CD14-positive monocyte (primary cell): ENCODE results near the gene IMMP2L. TPM values are rescaled to one million over a fixed set of nuclear protein-coding genes. Genes with fewer than 3 reads are reported as not detected.

ENCODE experiments used
- DNase-seq, 3 donors: peaks; one replicate each; pipeline ENCODE4 v3.0.0-alpha.2; 2011 to 2022
- H2AFZ ChIP-seq: 2 replicates; pipeline ENCODE4 v1.6.0; 2012; ENCODE audit warnings: mild to moderate bottlenecking, low read depth, low read length, inconsistent platforms; ENCODE audit not compliant: insufficient read depth, poor library complexity, severe bottlenecking
- H3K27ac ChIP-seq, 2 donors: 1 replicate in 1 of 2; 2 replicates in 1 of 2; pipeline ENCODE4 v1.5.1; 2012 to 2013; ENCODE audit warnings: low read length in 2 of 2, control low read depth in 1 of 2, inconsistent platforms in 1 of 2, low read depth in 1 of 2, mild to moderate bottlenecking in 1 of 2
- H3K27me3 ChIP-seq, 2 donors: one replicate each; pipeline versions ENCODE4 v1.6.0 to v1.6.1; 2011 to 2013; ENCODE audit warnings: low read length in 2 of 2; ENCODE audit not compliant: control insufficient read depth in 2 of 2, insufficient read depth in 2 of 2
- H3K36me3 ChIP-seq, 2 donors: replicated peaks in 1 of 2; 1 replicate in 1 of 2; 2 replicates in 1 of 2; pipeline versions ENCODE4 v1.5.1 to v1.6.1; 2012 to 2013; ENCODE audit warnings: low read length in 2 of 2, control low read depth in 1 of 2, inconsistent platforms in 1 of 2, mild to moderate bottlenecking in 1 of 2; ENCODE audit not compliant: insufficient read depth in 2 of 2, control insufficient read depth in 1 of 2
- H3K4me1 ChIP-seq, 2 donors: 1 replicate in 1 of 2; 2 replicates in 1 of 2; pipeline versions ENCODE4 v1.5.1 to v1.6.1; 2012 to 2013; ENCODE audit warnings: low read length in 2 of 2, control low read depth in 1 of 2, inconsistent platforms in 1 of 2, mild to moderate bottlenecking in 1 of 2, moderate library complexity in 1 of 2; ENCODE audit not compliant: insufficient read depth in 2 of 2, control insufficient read depth in 1 of 2
- H3K4me2 ChIP-seq: replicated peaks from 2 replicates; pipeline ENCODE3; 2012; ENCODE audit warnings: low read length, moderate library complexity, mild to moderate bottlenecking; ENCODE audit not compliant: poor library complexity, severe bottlenecking; ENCODE audit errors: extremely low read depth
- H3K4me3 ChIP-seq, 3 experiments: fragments of 200-600 bp in 1 of 3; sonication (generic) in 1 of 3; replicated peaks in 1 of 3; 1 replicate in 2 of 3; 2 replicates in 1 of 3; pipeline ENCODE4 v1.5.1; 2011 to 2013; ENCODE audit warnings: low read length in 3 of 3, mild to moderate bottlenecking in 3 of 3, control low read depth in 2 of 3, low read depth in 2 of 3, inconsistent platforms in 1 of 3, moderate library complexity in 1 of 3
- H3K79me2 ChIP-seq: 2 replicates; pipeline ENCODE4 v1.6.0; 2012; ENCODE audit warnings: mild to moderate bottlenecking, control low read depth, inconsistent platforms, low read length, moderate library complexity; ENCODE audit not compliant: insufficient read depth
- H3K9ac ChIP-seq: 2 replicates; pipeline ENCODE4 v1.6.0; 2017; ENCODE audit warnings: low read length, mild to moderate bottlenecking; ENCODE audit not compliant: insufficient read depth, poor library complexity, severe bottlenecking
- H3K9me3 ChIP-seq, 2 donors: replicated peaks in 1 of 2; 1 replicate in 1 of 2; 2 replicates in 1 of 2; pipeline versions ENCODE4 v1.5.1 to v1.6.1; 2012 to 2013; ENCODE audit warnings: low read length in 2 of 2, control low read depth in 1 of 2; ENCODE audit not compliant: control insufficient read depth in 1 of 2, insufficient read depth in 1 of 2
- H4K20me1 ChIP-seq: 2 replicates; pipeline ENCODE4 v1.6.0; 2012; ENCODE audit warnings: mild to moderate bottlenecking, low read length, control low read depth, moderate library complexity; ENCODE audit not compliant: insufficient read depth
- H3K27ac Mint-ChIP-seq, 7 donors: one replicate each; pipeline ENCODE4 v1.8.0; 2020; ENCODE audit warnings: mild to moderate bottlenecking in 7 of 7, mixed read lengths in 7 of 7, moderate library complexity in 6 of 7, inconsistent platforms in 2 of 7
- H3K27me3 Mint-ChIP-seq, 3 donors: one replicate each; pipeline ENCODE4 v1.8.0; 2021 to 2022; ENCODE audit warnings: low read depth in 3 of 3, mild to moderate bottlenecking in 3 of 3, mixed read lengths in 3 of 3, moderate library complexity in 3 of 3, inconsistent platforms in 1 of 3
- H3K36me3 Mint-ChIP-seq, 2 donors: one replicate each; pipeline ENCODE4 v1.8.0; 2020; ENCODE audit warnings: mixed read lengths in 2 of 2, inconsistent platforms in 1 of 2, mild to moderate bottlenecking in 1 of 2
- H3K4me1 Mint-ChIP-seq: one replicate; pipeline ENCODE4 v1.8.0; 2020; ENCODE audit warnings: mild to moderate bottlenecking, mixed read lengths
- H3K4me3 Mint-ChIP-seq, 2 donors: one replicate each; pipeline ENCODE4 v1.8.0; 2020; ENCODE audit warnings: mild to moderate bottlenecking in 2 of 2, mixed read lengths in 2 of 2, moderate library complexity in 1 of 2
- H3K9me3 Mint-ChIP-seq, 7 donors: one replicate each; pipeline ENCODE4 v1.8.0; 2020 to 2022; ENCODE audit warnings: mixed read lengths in 7 of 7, mild to moderate bottlenecking in 6 of 7, moderate library complexity in 6 of 7, inconsistent platforms in 2 of 7
- WGBS: methylation state at CpG from one replicate; pipeline ENCODE4 v1.1.5; 2013; ENCODE audit warnings: missing lambda C conversion rate; ENCODE audit not compliant: insufficient coverage; 5-methylcytosine and 5-hydroxymethylcytosine counted together
- intact Hi-C, 2 donors: fragments of 100-400 bp; cut with micrococcal nuclease; formaldehyde crosslinking; loops; one replicate each; pipeline versions ENCODE4 v1.15.0 to v1.15.1; 2023
- polyA plus RNA-seq, 3 donors: library from polyadenylated mRNA; depleted of rRNA in 1 of 3; unstranded in 2 of 3; stranded (reverse) in 1 of 3; fragments of 300-500 nt in 2 of 3; fragments of >200 nt in 1 of 3; fragmentation: Illumina TruSeq in 2 of 3; gene quantifications; 1 replicate in 2 of 3; 2 replicates in 1 of 3; pipeline ENCODE4 v1.2.3, GENCODE V29; 2012 to 2021
- TF ChIP-seq, protein P1 (sequence below): fragments of 200-600 bp; IDR thresholded peaks from one replicate; pipeline ENCODE4 v1.8.0; 2022; ENCODE audit warnings: antibody characterized with exemption, mild to moderate bottlenecking

Gene IMMP2L
- polyA plus RNA-seq, 3 donors: 1.9 to 6.4 (median 6.2) TPM

DNA sequence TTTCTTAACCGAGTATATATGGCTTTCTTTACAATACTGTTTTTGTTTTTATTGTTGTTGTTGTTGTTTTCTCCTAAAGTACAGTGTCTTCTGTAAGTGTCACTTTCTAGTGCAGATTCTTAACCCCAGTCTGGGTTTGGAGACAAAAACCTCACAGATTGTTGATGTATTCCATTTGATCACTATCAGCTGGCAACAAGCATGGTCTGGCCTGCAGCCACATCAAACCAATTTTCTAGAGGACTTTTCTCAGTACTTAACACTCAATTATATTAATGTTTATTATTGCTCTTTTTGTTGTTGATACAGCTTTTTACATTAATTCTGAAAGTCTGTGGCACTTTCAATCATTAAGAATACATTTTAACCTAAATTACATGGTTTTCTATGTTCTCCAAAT lies 454.3 kb downstream of the IMMP2L start:
- Histone ChIP-seq H2AFZ (no peak overlapping the region), H3K4me1 (peaks cover 0 to 6% of the 10 kb centered on the region in 2 donors), H3K36me3 (no peaks in the 10 kb centered on the region), H3K27me3 (no peaks in the 10 kb centered on the region), H3K9me3 (no peaks in the 10 kb centered on the region), H4K20me1 (no peaks in the 10 kb centered on the region), H3K4me3 (no peak overlapping the region), H3K27ac (no peak overlapping the region), H3K9ac (no peak overlapping the region), H3K4me2 (no peak overlapping the region), H3K79me2 (no peaks in the 10 kb centered on the region)
- Mint-ChIP-seq H3K27ac (no peak overlapping the region), H3K4me1 (peaks cover 14% of the 10 kb centered on the region), H3K9me3 (peaks cover 0 to 2% (median 0%) of the 10 kb centered on the region in 7 donors), H3K36me3 (no peaks in the 10 kb centered on the region), H3K4me3 (no peak overlapping the region), H3K27me3 (no peaks in the 10 kb centered on the region)
- TF ChIP-seq, protein P1, sequence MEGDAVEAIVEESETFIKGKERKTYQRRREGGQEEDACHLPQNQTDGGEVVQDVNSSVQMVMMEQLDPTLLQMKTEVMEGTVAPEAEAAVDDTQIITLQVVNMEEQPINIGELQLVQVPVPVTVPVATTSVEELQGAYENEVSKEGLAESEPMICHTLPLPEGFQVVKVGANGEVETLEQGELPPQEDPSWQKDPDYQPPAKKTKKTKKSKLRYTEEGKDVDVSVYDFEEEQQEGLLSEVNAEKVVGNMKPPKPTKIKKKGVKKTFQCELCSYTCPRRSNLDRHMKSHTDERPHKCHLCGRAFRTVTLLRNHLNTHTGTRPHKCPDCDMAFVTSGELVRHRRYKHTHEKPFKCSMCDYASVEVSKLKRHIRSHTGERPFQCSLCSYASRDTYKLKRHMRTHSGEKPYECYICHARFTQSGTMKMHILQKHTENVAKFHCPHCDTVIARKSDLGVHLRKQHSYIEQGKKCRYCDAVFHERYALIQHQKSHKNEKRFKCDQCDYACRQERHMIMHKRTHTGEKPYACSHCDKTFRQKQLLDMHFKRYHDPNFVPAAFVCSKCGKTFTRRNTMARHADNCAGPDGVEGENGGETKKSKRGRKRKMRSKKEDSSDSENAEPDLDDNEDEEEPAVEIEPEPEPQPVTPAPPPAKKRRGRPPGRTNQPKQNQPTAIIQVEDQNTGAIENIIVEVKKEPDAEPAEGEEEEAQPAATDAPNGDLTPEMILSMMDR: no peak
- WGBS: no CpG with 5 or more reads among the region's 1 CpG
- DNase-seq: no peak
- intact Hi-C loops: no loop called here

DNA sequence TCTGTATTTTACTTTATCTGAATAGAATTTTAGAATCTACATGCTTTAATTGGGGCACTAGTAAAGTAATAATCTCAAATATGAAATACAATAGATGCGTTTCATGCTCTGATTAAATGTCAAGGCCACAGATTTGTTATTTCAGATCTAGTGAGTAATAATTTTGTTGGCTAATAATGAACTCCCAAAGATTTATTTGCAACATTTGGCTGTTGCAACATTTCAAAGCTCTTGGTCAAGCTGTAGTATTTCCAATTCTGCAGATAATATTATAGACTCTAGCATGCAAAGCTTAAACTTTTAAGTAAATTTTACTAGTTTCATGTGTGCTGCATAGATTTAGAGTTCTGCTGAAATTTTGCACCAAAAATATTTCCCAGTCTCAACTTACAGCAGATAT lies 454.7 kb downstream of the IMMP2L start:
- Mint-ChIP-seq H3K4me3 (no peak overlapping the region), H3K27ac (no peak overlapping the region), H3K36me3 (no peaks in the 10 kb centered on the region), H3K4me1 (peaks cover 14% of the 10 kb centered on the region), H3K27me3 (no peaks in the 10 kb centered on the region), H3K9me3 (peaks cover 0 to 2% (median 0%) of the 10 kb centered on the region in 7 donors)
- Histone ChIP-seq H4K20me1 (no peaks in the 10 kb centered on the region), H3K9me3 (no peaks in the 10 kb centered on the region), H3K27ac (no peak overlapping the region), H2AFZ (no peak overlapping the region), H3K27me3 (no peaks in the 10 kb centered on the region), H3K79me2 (no peaks in the 10 kb centered on the region), H3K4me1 (peaks cover 0 to 6% of the 10 kb centered on the region in 2 donors), H3K9ac (no peak overlapping the region), H3K4me3 (no peak overlapping the region), H3K4me2 (no peak overlapping the region), H3K36me3 (no peaks in the 10 kb centered on the region)
- intact Hi-C loops: no loop called here
- DNase-seq: no peak
- TF ChIP-seq, protein P1: no peak
- WGBS: no CpG with 5 or more reads among the region's 1 CpG
